WTC11 (cell line): ENCODE measurements around the gene PACS1. TPM values are rescaled to one million over a fixed set of nuclear protein-coding genes. Genes with fewer than 3 reads are reported as not detected.

Source experiments
- ATAC-seq: fragments of 200-7000 bp; cut with Tn5 transposase; 2 replicates; pipeline ENCODE4 v1.10.0; 2021; ENCODE audit warnings: mild to moderate bottlenecking, moderate library complexity
- CTCF ChIA-PET: fragments of 300-600 bp; sonication (Branson Sonifier 250); formaldehyde crosslinking; loops from one replicate; lab custom pipeline; 2021; ENCODE audit warnings: antibody characterized with exemption; lab: Charles Lee
- POLR2A ChIA-PET: fragments of 350-600 bp; sonication (Branson Sonifier 250); formaldehyde crosslinking; loops from one replicate; lab custom pipeline; 2021; ENCODE audit warnings: antibody characterized with exemption; lab: Charles Lee
- DNase-seq: peaks from one replicate; pipeline ENCODE4 v3.0.0; 2021; ENCODE audit warnings: low spot score
- H3K27ac Mint-ChIP-seq: 2 replicates; pipeline ENCODE4 v1.8.0; 2021; ENCODE audit warnings: mixed read lengths
- H3K27me3 Mint-ChIP-seq: 2 replicates; pipeline ENCODE4 v1.8.0; 2021; ENCODE audit warnings: low read depth, mild to moderate bottlenecking, moderate library complexity, mixed read lengths
- H3K36me3 Mint-ChIP-seq: 2 replicates; pipeline ENCODE4 v1.8.0; 2021; ENCODE audit warnings: mixed read lengths
- H3K4me1 Mint-ChIP-seq: 2 replicates; pipeline ENCODE4 v1.8.0; 2022; ENCODE audit warnings: mixed read lengths
- H3K4me3 Mint-ChIP-seq: 2 replicates; pipeline ENCODE4 v1.8.0; 2021; ENCODE audit warnings: mild to moderate bottlenecking, moderate library complexity, mixed read lengths
- H3K9me3 Mint-ChIP-seq: 2 replicates; pipeline ENCODE4 v1.8.0; 2021; ENCODE audit warnings: mixed read lengths
- ARID4B ChIP-seq: sonication (generic); formaldehyde crosslinking; IDR thresholded peaks from 2 replicates; pipeline ENCODE4 v1.8.0; 2023; ENCODE audit warnings: missing genetic modification reagents, mild to moderate bottlenecking, borderline replicate concordance
- FOXP4 ChIP-seq: sonication (generic); formaldehyde crosslinking; IDR thresholded peaks from 2 replicates; pipeline ENCODE4 v1.8.0; 2022; ENCODE audit warnings: mild to moderate bottlenecking, missing genetic modification reagents
- MLX ChIP-seq: sonication (generic); formaldehyde crosslinking; IDR thresholded peaks from 2 replicates; pipeline ENCODE4 v1.8.1; 2023; ENCODE audit warnings: mild to moderate bottlenecking, missing genetic modification reagents, moderate library complexity
- NFATC4 ChIP-seq: fragments of 250-450 bp; sonication (Bioruptor Pico); IDR thresholded peaks from 2 replicates; pipeline ENCODE4 v1.9.0; 2021; ENCODE audit warnings: mild to moderate bottlenecking
- PRDM15 ChIP-seq: sonication (generic); formaldehyde crosslinking; IDR thresholded peaks from 2 replicates; pipeline ENCODE4 v1.8.0; 2022; ENCODE audit warnings: missing genetic modification reagents
- TEAD4 ChIP-seq: sonication (generic); formaldehyde crosslinking; IDR thresholded peaks from 2 replicates; pipeline ENCODE4 v1.8.0; 2022; ENCODE audit warnings: mild to moderate bottlenecking, missing genetic modification reagents
- USF1 ChIP-seq: sonication (generic); formaldehyde crosslinking; IDR thresholded peaks from 2 replicates; pipeline ENCODE4 v1.8.0; 2022; ENCODE audit warnings: mild to moderate bottlenecking, missing genetic modification reagents
- ZMAT4 ChIP-seq: fragments of 250-450 bp; sonication (Bioruptor Pico); IDR thresholded peaks from 2 replicates; pipeline ENCODE4 v1.9.0; 2021; ENCODE audit warnings: mild to moderate bottlenecking
- ZNF425 ChIP-seq: fragments of 250-450 bp; sonication (Bioruptor Pico); conservative IDR thresholded peaks from 2 replicates; pipeline ENCODE4 v1.9.0; 2021; ENCODE audit warnings: mild to moderate bottlenecking
- ZNF512 ChIP-seq: sonication (generic); formaldehyde crosslinking; IDR thresholded peaks from 2 replicates; pipeline ENCODE4 v1.8.1; 2022; ENCODE audit warnings: missing genetic modification reagents, borderline replicate concordance
- ZNF671 ChIP-seq: fragments of 250-450 bp; sonication (Bioruptor Pico); IDR thresholded peaks from 2 replicates; pipeline ENCODE4 v1.8.0; 2021; ENCODE audit warnings: mild to moderate bottlenecking
- total RNA-seq: library from RNA; stranded (reverse); gene quantifications from 3 replicates; pipeline ENCODE4 v1.2.3, GENCODE V29; 2021

Gene PACS1
- total RNA-seq, 1 experiment from 2014 or later: 34.8 TPM

- Mint-ChIP-seq H3K9me3 (0 out of 2 replicates have a peak, but pooled peaks cover 3% of the 10 kb centered on the region), H3K36me3 (no peaks in the 10 kb centered on the region), H3K4me3 (no peak overlapping the region), H3K27ac (no peak overlapping the region), H3K4me1 (0 out of 2 replicates have a peak, but pooled peaks cover 3% of the 10 kb centered on the region), H3K27me3 (no peaks in the 10 kb centered on the region)
- TF ChIP-seq PRDM15 (CRISPR knock-in tag) (no peak), MLX (CRISPR knock-in tag) (no peak), USF1 (CRISPR knock-in tag) (no peak), ARID4B (no peak), ZNF425 (CRISPR knock-in tag) (no peak), ZMAT4 (CRISPR knock-in tag) (no peak), TEAD4 (CRISPR knock-in tag) (no peak), ZNF671 (no peak), NFATC4 (CRISPR knock-in tag) (no peak), ZNF512 (CRISPR knock-in tag) (no peak), FOXP4 (CRISPR knock-in tag) (no peak)
- CTCF ChIA-PET: no interaction called here
- DNase-seq (no peak), ATAC-seq (no peak)
- POLR2A ChIA-PET: no interaction called here
Observed at GRCh38 chr11:66178871-66179270, 108.8 kb downstream of the PACS1 start.
